ENCODE results near the gene ANKFY1.

GRCh38 chr17:4214157-4214556 lies 49.6 kb downstream of the ANKFY1 start:
- no peak for TF ChIP-seq CTCF (IDR thresholded peaks at IDR 0.05)
- TF ChIP-seq POLR2A (IDR thresholded peaks at IDR 0.05), result no peak
